ENCODE results near the gene BPIFA2.

The BPIFA2 gene

DNA sequence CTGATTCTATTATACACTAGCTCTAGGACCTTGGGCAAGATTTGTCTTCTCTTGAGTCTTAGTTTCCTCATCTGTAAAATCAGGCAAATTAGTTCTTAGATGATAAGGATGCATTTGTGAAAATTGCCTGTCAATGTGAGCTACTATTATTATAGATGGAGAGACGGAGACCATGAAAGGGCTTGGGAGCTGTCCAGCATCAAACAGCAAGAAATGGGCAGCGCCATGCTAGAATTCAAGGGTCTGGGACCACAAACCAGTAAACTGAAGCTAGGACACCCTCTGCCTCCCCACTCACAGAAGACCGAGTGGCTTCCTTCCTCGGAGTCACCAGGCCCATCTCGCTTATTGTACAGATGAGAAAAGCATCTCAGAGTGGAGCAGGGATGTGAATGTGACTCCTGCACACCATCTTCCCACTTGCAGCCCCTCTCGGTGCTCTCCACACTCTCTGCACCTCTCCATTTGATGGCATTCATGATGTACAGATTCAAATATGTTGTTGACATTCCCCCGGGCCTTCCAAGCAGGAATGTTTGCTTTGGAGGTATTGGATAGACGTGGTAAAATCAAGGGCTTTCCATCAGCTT, 25.0 kb downstream of the BPIFA2 start:
- no peak for DNase-seq (ENCODE audit: low spot score)
- FAIRE-seq: no peak

DNA sequence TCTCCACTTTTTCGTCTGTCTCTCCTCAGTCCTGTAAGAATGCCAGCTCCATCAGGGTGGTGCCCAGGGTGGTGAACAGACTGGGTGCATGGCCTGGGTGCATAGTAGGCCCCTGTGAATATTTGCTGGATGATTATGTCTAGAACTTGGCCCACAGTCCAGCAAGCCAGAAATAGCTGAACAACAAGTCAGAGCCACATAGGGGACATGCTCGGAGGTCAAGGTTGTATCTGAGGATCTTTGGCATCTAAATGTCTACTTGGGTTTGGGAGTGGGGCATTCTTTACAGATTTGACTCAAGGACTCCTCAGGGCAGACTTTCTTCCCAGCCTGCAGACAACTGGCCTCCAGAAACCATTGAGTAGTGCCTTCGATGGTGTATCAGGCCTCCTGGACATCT, 31.1 kb downstream of the BPIFA2 start:
- no peak for FAIRE-seq
- DNase-seq (ENCODE audit: low spot score): no peak

DNA sequence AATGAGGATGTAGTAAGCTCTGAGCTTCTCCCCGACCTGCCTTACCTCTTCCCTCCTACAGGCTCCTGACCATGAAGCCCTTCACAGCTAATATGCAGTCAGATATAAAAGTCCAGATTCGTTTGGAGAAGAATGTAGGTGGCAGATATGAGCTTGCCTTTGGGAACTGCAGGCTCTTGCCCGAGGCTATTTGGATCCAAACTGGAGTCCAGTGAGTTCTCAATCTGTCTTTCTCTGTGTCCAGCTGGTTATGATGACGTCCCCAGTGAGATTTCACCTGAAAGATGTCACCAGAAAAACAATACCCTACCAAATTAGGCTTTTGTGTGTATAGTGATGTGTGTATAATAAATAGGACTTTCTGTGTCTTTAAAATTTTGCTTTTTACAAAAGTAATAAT, 34.5 kb downstream of the BPIFA2 start:
- DNase-seq (ENCODE audit: low spot score): no peak
- no peak for FAIRE-seq

DNA sequence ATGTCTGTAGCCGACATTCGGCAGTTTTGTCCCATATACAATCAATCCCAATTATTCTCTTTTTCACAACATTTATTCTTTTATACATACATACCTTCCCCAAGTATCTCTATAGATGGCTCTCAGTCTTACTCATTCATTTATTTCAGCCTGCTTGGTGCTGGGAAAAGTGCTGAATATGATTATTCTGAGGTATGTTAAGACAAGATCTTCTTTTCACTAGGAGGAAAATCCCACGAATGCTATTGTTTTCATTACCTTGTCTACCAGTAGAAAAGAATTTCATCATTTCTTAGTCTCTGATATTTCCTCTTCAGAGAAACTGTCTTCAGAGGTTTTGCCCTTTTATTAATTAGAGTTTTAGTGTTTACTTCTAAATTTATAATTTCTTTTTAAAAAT, 35.5 kb downstream of the BPIFA2 start:
- DNase-seq (ENCODE audit: low spot score): no peak
- FAIRE-seq: no peak

DNA sequence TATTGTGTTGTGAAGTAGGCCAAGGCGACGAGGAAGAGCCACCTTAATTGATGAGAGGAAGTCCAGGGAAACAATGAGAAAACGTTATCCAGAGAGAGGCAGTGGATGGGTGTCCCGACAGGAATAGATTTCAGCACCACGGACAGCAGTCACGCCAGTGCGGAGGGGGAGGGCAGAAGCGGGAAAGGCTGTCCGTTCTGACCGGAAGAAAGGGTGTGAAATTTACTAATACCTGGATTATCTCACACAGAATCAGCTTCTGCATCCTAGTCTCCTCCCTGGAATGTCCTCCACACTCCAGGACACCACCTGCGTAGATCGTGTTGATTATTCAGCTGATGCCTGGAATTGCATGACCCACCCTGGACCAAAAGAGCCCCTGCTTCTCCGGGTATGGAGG, 41.8 kb downstream of the BPIFA2 start:
- no peak for FAIRE-seq

GRCh38 chr20:33210371-33210770, 42.4 kb downstream of the BPIFA2 start:
- FAIRE-seq (no peak), DNase-seq (ENCODE audit: low spot score) (no peak)

More for the DNA sequence above, 41.8 kb downstream of the BPIFA2 start:
- DNase-seq (ENCODE audit: low spot score): peak; percentile 36

DNA sequence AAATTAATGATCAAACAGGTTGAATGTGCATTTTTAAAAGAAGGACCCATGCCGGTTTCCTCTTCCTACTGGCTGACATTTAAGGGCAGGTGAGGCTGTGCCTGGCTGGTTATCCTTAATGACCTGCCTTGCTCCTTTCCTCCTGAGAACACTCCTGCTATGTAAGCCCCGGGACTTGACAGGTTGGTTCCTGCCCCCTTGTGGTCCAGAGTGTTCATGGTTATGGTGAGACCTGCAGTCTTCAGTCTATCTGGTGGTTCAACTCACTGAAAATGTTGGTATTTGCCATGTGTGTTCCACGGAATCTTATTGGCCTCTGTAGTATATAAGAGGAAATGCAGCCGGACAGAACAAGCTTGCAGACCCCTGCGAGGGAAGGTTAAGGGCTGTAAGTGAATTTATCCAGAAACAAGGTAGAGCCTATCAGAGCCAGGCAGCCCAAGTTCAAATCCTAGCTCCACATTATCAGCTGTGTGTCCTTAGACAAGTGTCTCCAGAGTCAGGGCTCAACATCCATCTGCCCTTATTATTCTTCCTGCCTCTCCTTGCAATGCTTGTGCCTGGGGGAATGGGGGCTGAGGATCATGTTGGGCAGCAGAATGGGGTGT, 44.0 kb downstream of the BPIFA2 start:
- FAIRE-seq: no peak
- peak; percentile 33 for DNase-seq (ENCODE audit: low spot score)

DNA sequence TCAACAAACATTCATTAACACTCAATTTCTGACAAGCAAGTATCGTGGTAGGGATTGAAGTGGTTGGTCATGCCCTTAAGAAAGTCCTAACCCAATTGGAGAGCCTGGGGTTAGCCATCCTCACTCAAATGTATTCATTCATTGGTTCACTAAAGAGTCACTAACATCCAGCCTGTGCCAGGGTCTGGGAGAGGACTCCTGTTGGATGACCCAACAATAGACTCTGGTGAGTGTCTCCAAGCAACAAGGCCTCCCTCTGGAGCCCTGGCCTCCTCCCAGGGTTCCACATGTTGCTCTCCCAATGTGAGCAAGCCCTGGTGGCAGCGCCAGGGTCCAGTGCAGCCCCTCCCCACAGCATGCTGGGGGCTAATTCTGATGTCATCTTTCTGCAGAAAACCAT, 49.1 kb downstream of the BPIFA2 start, which contains the start of gene BPIFA3:
TSS of gene BPIFA3 (plus strand) at position 301 of the 400 bp plus-strand sequence. CDS start 185 bp downstream, outside the sequence.
- DNase-seq (ENCODE audit: low spot score) (no peak), FAIRE-seq (no peak)

DNA sequence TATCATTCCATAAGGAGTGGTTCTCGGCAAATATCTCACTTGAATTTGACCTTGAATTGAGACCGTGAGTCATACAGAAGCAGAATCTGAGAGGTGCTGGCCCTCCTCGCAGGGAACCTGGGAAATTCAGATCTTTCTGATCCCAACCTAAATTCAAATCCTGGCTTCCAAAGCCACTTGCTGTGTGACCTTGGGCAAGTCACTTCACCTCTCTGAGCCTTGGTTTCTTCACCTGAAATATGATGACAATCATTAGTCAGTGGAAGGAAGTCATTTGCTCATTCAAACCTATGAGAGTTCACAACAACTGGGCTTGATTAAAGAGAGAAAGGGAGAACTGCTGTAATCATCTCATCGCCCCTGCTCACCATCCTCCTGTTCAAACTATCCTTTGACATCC, 56.4 kb downstream of the BPIFA2 start:
- FAIRE-seq: no peak
- no peak for DNase-seq (ENCODE audit: low spot score)

DNA sequence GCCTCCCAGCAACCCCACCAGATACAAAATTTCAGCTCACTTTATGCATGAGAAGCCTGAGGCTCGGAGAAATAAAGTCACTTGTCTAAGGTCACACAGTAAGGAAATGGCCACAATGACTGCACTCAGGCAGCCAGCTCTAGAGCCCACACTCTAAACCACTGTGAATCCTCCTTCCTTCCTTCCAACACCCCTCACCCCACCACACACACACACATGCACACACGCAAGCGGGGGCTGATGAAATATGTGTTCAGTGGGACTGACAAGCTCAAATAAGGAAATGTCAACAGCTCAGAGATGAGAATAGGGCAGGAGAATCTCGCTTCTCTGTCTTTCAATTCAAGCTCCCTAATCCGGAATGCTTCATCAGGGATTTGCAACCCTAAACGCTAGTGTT, 61.9 kb downstream of the BPIFA2 start:
- DNase-seq (ENCODE audit: low spot score): no peak
- no peak for FAIRE-seq
